ENCODE measurements around the gene DNAJC5. TPM values are rescaled to one million over a fixed set of nuclear protein-coding genes. Genes with fewer than 3 reads are reported as not detected.

Gene DNAJC5
- total and polyA plus RNA-seq, 7 donors, result 13.1 to 33.6 (median 20.9) TPM

DNA sequence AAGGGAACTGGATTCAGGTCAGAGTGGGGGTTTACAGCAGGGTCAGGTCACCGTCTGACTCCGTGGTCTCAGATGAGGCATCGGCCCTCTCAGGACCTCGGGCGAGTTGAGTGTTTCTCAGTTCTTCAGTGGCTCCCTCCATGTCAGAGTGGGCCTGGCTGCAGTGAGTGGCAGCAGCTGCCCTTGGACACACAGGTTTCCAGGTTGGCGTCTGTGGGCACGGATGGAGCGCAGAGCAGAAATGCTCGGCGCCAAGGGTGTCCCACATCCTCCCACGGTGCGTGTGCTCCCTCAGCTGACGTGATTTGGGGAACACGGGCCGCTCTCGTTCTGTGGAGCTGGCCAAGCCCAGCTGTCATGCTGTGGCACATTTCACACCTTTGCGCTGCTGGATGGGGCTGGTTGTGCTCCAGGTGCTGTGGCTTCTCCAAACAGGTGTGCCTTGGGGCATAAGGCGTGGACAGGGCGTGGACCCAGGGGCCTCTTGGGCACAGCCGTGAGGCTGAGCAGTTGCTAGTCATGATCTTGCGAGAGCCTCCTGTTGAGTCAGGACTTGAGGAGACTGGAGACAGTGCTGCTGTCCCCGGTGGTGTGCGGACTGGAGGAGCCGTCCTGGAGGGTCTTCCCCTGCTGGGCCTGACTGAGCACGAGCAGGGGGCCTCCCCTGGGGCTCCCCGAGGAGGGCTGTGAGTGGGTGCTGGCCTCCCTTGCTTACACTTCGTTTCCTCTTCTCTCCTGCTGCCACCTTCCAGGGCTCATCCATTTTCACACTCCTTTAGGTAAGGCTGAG, 9.5 kb upstream of the DNAJC5 start:
- TF ChIP-seq, protein P1, sequence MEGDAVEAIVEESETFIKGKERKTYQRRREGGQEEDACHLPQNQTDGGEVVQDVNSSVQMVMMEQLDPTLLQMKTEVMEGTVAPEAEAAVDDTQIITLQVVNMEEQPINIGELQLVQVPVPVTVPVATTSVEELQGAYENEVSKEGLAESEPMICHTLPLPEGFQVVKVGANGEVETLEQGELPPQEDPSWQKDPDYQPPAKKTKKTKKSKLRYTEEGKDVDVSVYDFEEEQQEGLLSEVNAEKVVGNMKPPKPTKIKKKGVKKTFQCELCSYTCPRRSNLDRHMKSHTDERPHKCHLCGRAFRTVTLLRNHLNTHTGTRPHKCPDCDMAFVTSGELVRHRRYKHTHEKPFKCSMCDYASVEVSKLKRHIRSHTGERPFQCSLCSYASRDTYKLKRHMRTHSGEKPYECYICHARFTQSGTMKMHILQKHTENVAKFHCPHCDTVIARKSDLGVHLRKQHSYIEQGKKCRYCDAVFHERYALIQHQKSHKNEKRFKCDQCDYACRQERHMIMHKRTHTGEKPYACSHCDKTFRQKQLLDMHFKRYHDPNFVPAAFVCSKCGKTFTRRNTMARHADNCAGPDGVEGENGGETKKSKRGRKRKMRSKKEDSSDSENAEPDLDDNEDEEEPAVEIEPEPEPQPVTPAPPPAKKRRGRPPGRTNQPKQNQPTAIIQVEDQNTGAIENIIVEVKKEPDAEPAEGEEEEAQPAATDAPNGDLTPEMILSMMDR (IDR thresholded peaks at IDR 0.05), result no peak
- Histone ChIP-seq H3K9me3 (no peaks in the 10 kb centered on the region), H3K4me3 (no peak overlapping the region), H3K27ac (peak overlapping the region; percentile 79), H3K27me3 (ENCODE audit: insufficient read depth in 3 of 3, low read length in 2 of 3) (no peaks in the 10 kb centered on the region), H3K36me3 (ENCODE audit: insufficient read depth in 1 of 2, low read depth in 1 of 2) (peaks cover 0 to 83% of the 10 kb centered on the region in 2 donors), H3K4me1 (peaks cover 15% of the 10 kb centered on the region)
- ATAC-seq (peak in 1 of 4 donors; percentile 1), DNase-seq (no peak)
- 90 to 91% (median 90%) methylated on average over 26 to 27 of the region's 27 CpGs for WGBS, 3 donors
- intact Hi-C loops (cut with DNase I), result no loop called here

DNA sequence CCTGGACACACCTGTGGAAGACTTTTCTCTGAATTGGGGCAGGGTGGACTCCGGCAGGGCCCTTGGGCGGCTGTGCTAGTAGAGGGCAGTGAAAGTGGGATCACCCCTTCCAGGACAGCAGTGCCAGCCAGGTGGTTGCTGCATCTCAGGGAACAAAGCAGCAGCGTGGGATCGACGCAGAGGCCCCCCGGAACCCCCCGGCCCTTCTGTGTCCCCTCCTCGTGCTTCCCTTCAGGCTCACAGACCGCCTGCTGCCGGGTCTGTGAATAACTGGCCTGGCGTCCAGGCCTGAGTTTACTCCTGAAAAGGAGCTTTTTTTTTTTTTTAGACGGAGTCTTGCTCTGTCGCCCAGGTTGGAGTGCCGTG, 8.9 kb upstream of the DNAJC5 start:
- intact Hi-C loops (cut with DNase I), result no loop called here
- WGBS, 3 donors, result 94 to 96% (median 94%) methylated on average over 11 to 14 of the region's 14 CpGs
- TF ChIP-seq, protein P1 (IDR thresholded peaks at IDR 0.05), result no peak
- H3K27ac ChIP-seq, result no peak overlapping the region
- H3K9me3 ChIP-seq, result no peaks in the 10 kb centered on the region
- no peak for DNase-seq
- H3K4me3 ChIP-seq, result no peak overlapping the region
- peaks cover 15% of the 10 kb centered on the region for H3K4me1 ChIP-seq
- ATAC-seq, result no peak
- peaks cover 0 to 83% of the 10 kb centered on the region in 2 donors for H3K36me3 ChIP-seq (ENCODE audit: insufficient read depth in 1 of 2, low read depth in 1 of 2)
- H3K27me3 ChIP-seq (ENCODE audit: insufficient read depth in 3 of 3, low read length in 2 of 3), result no peaks in the 10 kb centered on the region

DNA sequence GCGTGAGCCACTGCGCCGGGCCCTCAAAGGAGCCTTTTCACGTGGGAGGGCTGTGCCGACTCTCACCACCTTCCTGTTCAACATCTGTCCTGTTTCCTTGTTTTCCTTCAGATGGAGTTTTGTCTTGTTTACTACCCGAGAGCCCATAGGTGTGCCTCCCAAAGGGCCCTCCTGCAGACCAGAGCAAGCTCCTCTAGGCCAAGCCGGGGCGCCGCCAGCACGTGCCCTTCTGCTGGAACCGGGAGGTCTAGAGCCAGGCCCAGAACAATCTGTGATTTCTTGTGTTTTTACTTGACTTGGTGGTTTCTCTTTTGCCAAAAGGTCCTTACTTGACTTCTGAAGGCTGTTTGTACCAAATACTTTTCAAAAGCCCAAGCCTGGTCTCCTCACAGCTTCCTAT, 8.0 kb upstream of the DNAJC5 start:
- Histone ChIP-seq H3K36me3 (ENCODE audit: insufficient read depth in 1 of 2, low read depth in 1 of 2) (peaks cover 0 to 85% of the 10 kb centered on the region in 2 donors), H3K27ac (no peak overlapping the region), H3K9me3 (no peaks in the 10 kb centered on the region), H3K4me3 (no peak overlapping the region), H3K4me1 (peaks cover 15% of the 10 kb centered on the region), H3K27me3 (ENCODE audit: insufficient read depth in 3 of 3, low read length in 2 of 3) (no peaks in the 10 kb centered on the region)
- intact Hi-C loops (cut with DNase I), result no loop called here
- ATAC-seq (no peak), DNase-seq (no peak)
- WGBS, 3 donors, result 94% methylated on average over 11 of the region's 11 CpGs
- TF ChIP-seq, protein P1 (IDR thresholded peaks at IDR 0.05), result no peak

DNA sequence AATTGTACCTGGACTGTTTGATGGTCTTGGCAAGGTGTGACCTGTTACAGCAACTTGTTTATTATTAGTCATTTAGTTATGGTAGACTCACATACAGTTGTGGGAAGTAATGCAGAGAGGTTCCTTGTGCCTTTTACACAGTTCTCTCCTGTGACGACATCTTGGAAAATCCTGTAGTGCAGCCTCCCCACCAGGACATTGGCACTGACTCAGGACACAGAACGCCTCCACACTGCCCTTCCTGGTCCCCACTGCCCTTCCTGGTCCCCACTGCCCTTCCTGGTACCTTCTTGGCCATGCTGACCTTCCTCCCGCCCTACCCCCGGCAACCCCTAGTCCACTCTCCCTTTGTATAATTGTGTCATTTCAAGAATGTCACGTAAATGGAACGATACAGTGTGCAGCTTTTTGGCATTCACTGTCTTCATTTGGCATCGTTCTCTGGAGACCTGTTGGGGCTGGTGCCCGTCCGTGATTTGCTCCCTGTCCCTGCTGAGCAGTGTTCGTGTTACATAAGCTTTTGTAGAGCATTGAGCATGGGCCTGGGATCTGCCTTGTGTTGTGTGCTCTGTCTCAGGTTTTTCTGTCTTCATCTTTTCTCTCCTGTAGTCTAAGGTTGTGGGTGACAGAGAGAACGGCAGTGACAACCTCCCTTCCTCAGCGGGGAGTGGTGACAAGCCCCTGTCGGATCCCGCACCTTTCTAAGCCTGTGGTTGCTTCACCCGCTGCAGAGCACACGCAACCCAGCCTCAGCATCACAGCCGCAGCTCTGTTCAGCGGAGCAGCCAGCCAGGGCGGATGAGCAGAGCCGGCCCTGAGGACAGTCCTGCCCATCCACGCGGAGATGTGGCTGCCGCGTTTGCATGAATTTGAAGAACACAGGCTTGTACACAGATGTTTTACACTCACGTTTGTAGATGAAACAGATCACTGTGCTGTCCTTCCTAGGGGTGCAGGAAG, 5.4 kb upstream of the DNAJC5 start:
- TF ChIP-seq, protein P1 (IDR thresholded peaks at IDR 0.05), result no peak
- intact Hi-C loops (cut with DNase I), result no loop called here
- no peaks in the 10 kb centered on the region for H3K9me3 ChIP-seq
- H3K27me3 ChIP-seq (ENCODE audit: insufficient read depth in 3 of 3, low read length in 2 of 3), result no peaks in the 10 kb centered on the region
- no peak for DNase-seq
- ATAC-seq, result no peak
- H3K36me3 ChIP-seq (ENCODE audit: insufficient read depth in 1 of 2, low read depth in 1 of 2), result peaks cover 0 to 65% of the 10 kb centered on the region in 2 donors
- no peak overlapping the region for H3K27ac ChIP-seq
- H3K4me1 ChIP-seq, result peaks cover 10% of the 10 kb centered on the region
- WGBS, 3 donors, result 85 to 88% (median 86%) methylated on average over 25 of the region's 25 CpGs
- H3K4me3 ChIP-seq, result no peak overlapping the region

All from psoas muscle (tissue), 8 donors.